ENCODE results near the gene PPARA. TPM values are rescaled to one million over a fixed set of nuclear protein-coding genes. Genes with fewer than 3 reads are reported as not detected.

The PPARA gene
- total RNA-seq, 1 experiment from 2014 or later: 10.7 TPM

GRCh38 chr22:46250035-46250782, 99.9 kb downstream of the PPARA start, which contains the start of gene CDPF1:
CDPF1 (minus strand) TSS chr22:46250293; CDS start chr22:46248284, 2,009 bp downstream.
- Histone ChIP-seq H3K9me3 (ENCODE audit: control insufficient read depth, insufficient read depth, low read depth, low read length) (no peaks in the 10 kb centered on the region), H3K4me3 (ENCODE audit: low read depth in 2 of 2, low read length in 2 of 2) (peak within 1 kb of the TSS; percentile 68 to 70), H3K27ac (ENCODE audit: low read length) (peak within 1 kb of the TSS; percentile 78), H3K27me3 (ENCODE audit: control insufficient read depth, insufficient read depth, low read length) (no peaks in the 10 kb centered on the region), H3K4me1 (ENCODE audit: control insufficient read depth, insufficient read depth, low read length) (peaks cover 7% of the 10 kb centered on the region; the same call in 1 of the 2 replicates), H3K36me3 (ENCODE audit: control insufficient read depth, insufficient read depth, low read length) (no peaks in the 10 kb centered on the region)
- BruUV-seq (replicated peaks): no TSS peak
- CTCF ChIA-PET: no interaction called here
- ATAC-seq (peak; percentile 97), DNase-seq (ENCODE audit: low read depth, low spot score) (no peak)
- POLR2A ChIA-PET: no interaction called here
- intact Hi-C loops (cut with micrococcal nuclease; ENCODE audit: unreplicated experiment): no loop called here
- in situ Hi-C loops (cut with HindIII; ENCODE audit: low pct_unique_long_range_greater_than_20kb, low sequenced_read_pairs): no loop called here
- peak; percentile 81 for TF ChIP-seq POLR2AphosphoS5 (IDR thresholded peaks at IDR 0.05; ENCODE audit: low read depth, low read length)
- TF ChIP-seq, protein P1, sequence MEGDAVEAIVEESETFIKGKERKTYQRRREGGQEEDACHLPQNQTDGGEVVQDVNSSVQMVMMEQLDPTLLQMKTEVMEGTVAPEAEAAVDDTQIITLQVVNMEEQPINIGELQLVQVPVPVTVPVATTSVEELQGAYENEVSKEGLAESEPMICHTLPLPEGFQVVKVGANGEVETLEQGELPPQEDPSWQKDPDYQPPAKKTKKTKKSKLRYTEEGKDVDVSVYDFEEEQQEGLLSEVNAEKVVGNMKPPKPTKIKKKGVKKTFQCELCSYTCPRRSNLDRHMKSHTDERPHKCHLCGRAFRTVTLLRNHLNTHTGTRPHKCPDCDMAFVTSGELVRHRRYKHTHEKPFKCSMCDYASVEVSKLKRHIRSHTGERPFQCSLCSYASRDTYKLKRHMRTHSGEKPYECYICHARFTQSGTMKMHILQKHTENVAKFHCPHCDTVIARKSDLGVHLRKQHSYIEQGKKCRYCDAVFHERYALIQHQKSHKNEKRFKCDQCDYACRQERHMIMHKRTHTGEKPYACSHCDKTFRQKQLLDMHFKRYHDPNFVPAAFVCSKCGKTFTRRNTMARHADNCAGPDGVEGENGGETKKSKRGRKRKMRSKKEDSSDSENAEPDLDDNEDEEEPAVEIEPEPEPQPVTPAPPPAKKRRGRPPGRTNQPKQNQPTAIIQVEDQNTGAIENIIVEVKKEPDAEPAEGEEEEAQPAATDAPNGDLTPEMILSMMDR (IDR thresholded peaks at IDR 0.05): no peak
- peak in 1 of 2 experiments; percentile 43; a peak in 1 of 4 replicates for TF ChIP-seq REST (IDR thresholded peaks at IDR 0.05; ENCODE audit: insufficient read depth in 1 of 2, low read depth in 2 of 2, low read length in 1 of 2)
- no peak for TF ChIP-seq TCF7L2 (IDR thresholded peaks at IDR 0.05; ENCODE audit: low read depth, low read length)
- TF ChIP-seq SIN3A (IDR thresholded peaks at IDR 0.05; ENCODE audit: borderline replicate concordance, insufficient read depth, low read depth, low read length): no peak

DNA sequence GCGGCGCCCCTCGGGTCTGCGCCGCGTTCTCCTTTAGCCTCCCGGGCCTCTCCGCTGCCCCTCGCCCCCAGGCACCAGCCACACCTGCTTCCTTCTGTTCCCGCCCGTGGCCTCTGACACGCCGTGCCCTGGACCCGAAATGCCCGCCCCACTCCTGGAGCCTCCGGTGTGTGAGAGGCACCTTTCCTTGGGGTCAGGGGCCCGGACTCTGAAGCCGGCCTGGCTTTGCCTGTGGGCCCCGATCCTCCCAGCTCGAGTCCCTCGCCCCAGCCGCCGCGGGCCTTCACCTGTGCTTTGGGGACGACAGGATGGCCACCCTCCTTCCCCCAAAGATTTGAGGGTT, 100.4 kb downstream of the PPARA start:
- DNase-seq (ENCODE audit: low read depth, low spot score) (no peak), ATAC-seq (no peak; the same call in none of the 2 replicates)
- no peak for TF ChIP-seq SIN3A (IDR thresholded peaks at IDR 0.05; ENCODE audit: borderline replicate concordance, insufficient read depth, low read depth, low read length)
- no peak for TF ChIP-seq TCF7L2 (IDR thresholded peaks at IDR 0.05; ENCODE audit: low read depth, low read length)
- TF ChIP-seq, protein P1 (IDR thresholded peaks at IDR 0.05): no peak
- no peak for TF ChIP-seq POLR2AphosphoS5 (IDR thresholded peaks at IDR 0.05; ENCODE audit: low read depth, low read length)
- TF ChIP-seq REST (IDR thresholded peaks at IDR 0.05; ENCODE audit: insufficient read depth in 1 of 2, low read depth in 2 of 2, low read length in 1 of 2): no peak
- ChIA-PET CTCF (no interaction called here), POLR2A (no interaction called here)
- H3K27me3 ChIP-seq (ENCODE audit: control insufficient read depth, insufficient read depth, low read length): no peaks in the 10 kb centered on the region
- H3K4me1 ChIP-seq (ENCODE audit: control insufficient read depth, insufficient read depth, low read length): peaks cover 7% of the 10 kb centered on the region; the same call in 1 of the 2 replicates
- peak overlapping the region; percentile 68 to 70 for H3K4me3 ChIP-seq (ENCODE audit: low read depth in 2 of 2, low read length in 2 of 2)
- BruUV-seq (replicated peaks): no TSS peak
- intact Hi-C loops (cut with micrococcal nuclease; ENCODE audit: unreplicated experiment) (no loop called here), in situ Hi-C loops (cut with HindIII; ENCODE audit: low pct_unique_long_range_greater_than_20kb, low sequenced_read_pairs) (no loop called here)
- no peaks in the 10 kb centered on the region for H3K9me3 ChIP-seq (ENCODE audit: control insufficient read depth, insufficient read depth, low read depth, low read length)
- no peaks in the 10 kb centered on the region for H3K36me3 ChIP-seq (ENCODE audit: control insufficient read depth, insufficient read depth, low read length)
- H3K27ac ChIP-seq (ENCODE audit: low read length): peak overlapping the region; percentile 78

Measured in Panc1 (cell line).